SK-N-MC (cell line): ENCODE results near the gene LOXL4.

Experiments used
- EZH2 ChIP-seq: fragments of 200-600 bp; sonication (generic); IDR thresholded peaks from one replicate; pipeline ENCODE4 v1.6.1; 2017; ENCODE audit warnings: antibody characterized with exemption
- POLR2AphosphoS5 ChIP-seq: IDR thresholded peaks from 2 replicates; pipeline ENCODE4 v1.6.1; 2012; ENCODE audit warnings: mild to moderate bottlenecking, low read depth, low read length, borderline replicate concordance

GRCh38 chr10:98267069-98267893 lies 713 bp downstream of the LOXL4 start:
- TF ChIP-seq EZH2 (no peak), POLR2AphosphoS5 (no peak)
